HG03460 (cell line): ENCODE measurements around the gene CZIB.
"Not testable (repeated sequence)": the region's sequence is repeated elsewhere in the genome, so short reads cannot be mapped to it uniquely, and the experiment has no call there.

Experiments used
- ATAC-seq: cut with Tn5 transposase; IDR thresholded peaks from one replicate; pipeline ENCODE4 v1.9.1; 2021; ENCODE audit not compliant: unreplicated experiment

CZIB gene

GRCh38 chr1:53238197-53239155, 18.0 kb upstream of the CZIB start, which contains the start of gene MAGOH:
MAGOH (minus strand) TSS chr1:53238518; CDS start chr1:53238448, 70 bp downstream.
- peak; percentile 99 for ATAC-seq

- no peak for ATAC-seq
Observed at GRCh38 chr1:53237638-53238037, 17.2 kb upstream of the CZIB start.

- ATAC-seq, result no peak
Observed at GRCh38 chr1:53220962-53221286, 490 bp upstream of the CZIB start.

- no peak for ATAC-seq
Observed at GRCh38 chr1:53219711-53220110, 723 bp downstream of the CZIB start.

- no peak for ATAC-seq
Observed at GRCh38 chr1:53218201-53218600, 2.2 kb downstream of the CZIB start.

- no peak for ATAC-seq
Observed at GRCh38 chr1:53214376-53214940, 6.0 kb downstream of the CZIB start.

GRCh38 chr1:53210954-53211353, 9.5 kb downstream of the CZIB start:
- no peak for ATAC-seq

- ATAC-seq, result no peak
Observed at GRCh38 chr1:53210352-53210751, 10.1 kb downstream of the CZIB start.

- ATAC-seq, result no peak
Observed at GRCh38 chr1:53207726-53208125, 12.7 kb downstream of the CZIB start.

GRCh38 chr1:53206735-53207379, 13.6 kb downstream of the CZIB start:
- no peak for ATAC-seq

- ATAC-seq, result not testable (repeated sequence)
Observed at GRCh38 chr1:53206083-53206685, 14.2 kb downstream of the CZIB start.

- ATAC-seq, result not testable (repeated sequence)
Observed at GRCh38 chr1:53205496-53205895, 14.9 kb downstream of the CZIB start.

- no peak for ATAC-seq
Observed at GRCh38 chr1:53203466-53203865, 17.0 kb downstream of the CZIB start.

GRCh38 chr1:53198241-53198651, 22.2 kb downstream of the CZIB start:
- ATAC-seq, result no peak

- no peak for ATAC-seq
Observed at GRCh38 chr1:53197291-53198200, 22.9 kb downstream of the CZIB start.

GRCh38 chr1:53196485-53197290, 23.7 kb downstream of the CZIB start, which contains the start of gene CPT2:
CPT2 (plus strand) TSS chr1:53196824; CDS start chr1:53196944, 120 bp downstream.
- peak; percentile 99 for ATAC-seq

GRCh38 chr1:53196017-53196484, 24.4 kb downstream of the CZIB start:
- peak; percentile 2 for ATAC-seq

GRCh38 chr1:53195246-53196016, 25.0 kb downstream of the CZIB start:
- ATAC-seq, result no peak

- ATAC-seq, result no peak
Observed at GRCh38 chr1:53190210-53190611, 30.2 kb downstream of the CZIB start.
